ENCODE data around the gene FHOD1. TPM values are rescaled to one million over a fixed set of nuclear protein-coding genes. Genes with fewer than 3 reads are reported as not detected.
A peak's percentile ranks its signal among the peaks of the same experiment; 100 is the strongest.

FHOD1 gene
- total RNA-seq, 2 experiments from 2014 or later = 16.5 to 55.0 TPM

- intact Hi-C loops (cut with micrococcal nuclease; ENCODE audit: unreplicated experiment) = no loop called here
- POLR2A ChIA-PET = interaction anchor here (0.6 kb wide), 2 partner anchors 234 to 317 kb away, joined by 4 to 11 read pairs; no protein-coding TSS in a partner anchor
- TSS peak; percentile 74 for BruUV-seq (replicated peaks)
- Histone ChIP-seq H4K20me1 (ENCODE audit: insufficient read depth, low read length) (peaks cover 6% of the 10 kb centered on the region; the same call in 1 of the 2 replicates), H3K9me3 (ENCODE audit: low read length) (no peaks in the 10 kb centered on the region), H2AFZ (ENCODE audit: low read length) (no peak overlapping the region), H3K9me2 (ENCODE audit: insufficient read depth, low read length) (no peaks in the 10 kb centered on the region), H3K79me2 (ENCODE audit: insufficient read depth, low read depth, low read length) (peaks cover 9% of the 10 kb centered on the region), H3K4me2 (ENCODE audit: low read length) (no peak overlapping the region), H3K4me3 (ENCODE audit: low read depth, low read length, poor library complexity, severe bottlenecking) (no peak overlapping the region), H3K27ac (ENCODE audit: low read depth, low read length, poor library complexity, severe bottlenecking) (no peak overlapping the region), H3K36me3 (ENCODE audit: insufficient read depth, low read length) (peaks cover 96% of the 10 kb centered on the region), H3K4me1 (ENCODE audit: insufficient read depth, low read length, poor library complexity, severe bottlenecking) (peaks cover 9% of the 10 kb centered on the region)
- TF ChIP-seq, protein P1, sequence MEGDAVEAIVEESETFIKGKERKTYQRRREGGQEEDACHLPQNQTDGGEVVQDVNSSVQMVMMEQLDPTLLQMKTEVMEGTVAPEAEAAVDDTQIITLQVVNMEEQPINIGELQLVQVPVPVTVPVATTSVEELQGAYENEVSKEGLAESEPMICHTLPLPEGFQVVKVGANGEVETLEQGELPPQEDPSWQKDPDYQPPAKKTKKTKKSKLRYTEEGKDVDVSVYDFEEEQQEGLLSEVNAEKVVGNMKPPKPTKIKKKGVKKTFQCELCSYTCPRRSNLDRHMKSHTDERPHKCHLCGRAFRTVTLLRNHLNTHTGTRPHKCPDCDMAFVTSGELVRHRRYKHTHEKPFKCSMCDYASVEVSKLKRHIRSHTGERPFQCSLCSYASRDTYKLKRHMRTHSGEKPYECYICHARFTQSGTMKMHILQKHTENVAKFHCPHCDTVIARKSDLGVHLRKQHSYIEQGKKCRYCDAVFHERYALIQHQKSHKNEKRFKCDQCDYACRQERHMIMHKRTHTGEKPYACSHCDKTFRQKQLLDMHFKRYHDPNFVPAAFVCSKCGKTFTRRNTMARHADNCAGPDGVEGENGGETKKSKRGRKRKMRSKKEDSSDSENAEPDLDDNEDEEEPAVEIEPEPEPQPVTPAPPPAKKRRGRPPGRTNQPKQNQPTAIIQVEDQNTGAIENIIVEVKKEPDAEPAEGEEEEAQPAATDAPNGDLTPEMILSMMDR (conservative IDR thresholded peaks at IDR 0.05; ENCODE audit: low read length) = peak; percentile 82
- TF ChIP-seq EZH2phosphoT487 (IDR thresholded peaks at IDR 0.05; ENCODE audit: borderline replicate concordance, low read depth, low read length) = no peak
- peak; percentile 35 for DNase-seq (ENCODE audit: low spot score)
- CTCF ChIA-PET (ENCODE audit: unreplicated experiment) = no interaction called here
Observed at GRCh38 chr16:67198238-67198734, 49.0 kb downstream of the FHOD1 start.

- H3K27ac ChIP-seq (ENCODE audit: low read depth, low read length, poor library complexity, severe bottlenecking) = no peak overlapping the region
Observed at GRCh38 chr16:67197704-67198103, 49.6 kb downstream of the FHOD1 start.

More at GRCh38 chr16:67197704-67198103, 49.6 kb downstream of the FHOD1 start:
- BruUV-seq (replicated peaks) = no TSS peak
- Histone ChIP-seq H3K9me3 (ENCODE audit: low read length) (no peaks in the 10 kb centered on the region), H2AFZ (ENCODE audit: low read length) (no peak overlapping the region), H3K36me3 (ENCODE audit: insufficient read depth, low read length) (peaks cover 95% of the 10 kb centered on the region), H3K4me2 (ENCODE audit: low read length) (no peak overlapping the region), H3K4me1 (ENCODE audit: insufficient read depth, low read length, poor library complexity, severe bottlenecking) (peaks cover 13% of the 10 kb centered on the region), H3K79me2 (ENCODE audit: insufficient read depth, low read depth, low read length) (peaks cover 15% of the 10 kb centered on the region), H3K9me2 (ENCODE audit: insufficient read depth, low read length) (no peaks in the 10 kb centered on the region), H3K4me3 (ENCODE audit: low read depth, low read length, poor library complexity, severe bottlenecking) (no peak overlapping the region), H4K20me1 (ENCODE audit: insufficient read depth, low read length) (peaks cover 9% of the 10 kb centered on the region; the same call in 1 of the 2 replicates)
- ChIA-PET POLR2A (interaction anchor here (0.6 kb wide), 2 partner anchors 234 to 317 kb away, joined by 4 to 11 read pairs; no protein-coding TSS in a partner anchor), CTCF (ENCODE audit: unreplicated experiment) (interaction anchor here (0.6 kb wide), 1 partner anchor 50 kb away, joined by 3 read pairs; the partner anchor contains the start of gene FHOD1)
- TF ChIP-seq, protein P1 (conservative IDR thresholded peaks at IDR 0.05; ENCODE audit: low read length) = no peak
- TF ChIP-seq EZH2phosphoT487 (IDR thresholded peaks at IDR 0.05; ENCODE audit: borderline replicate concordance, low read depth, low read length) = no peak
- no peak for DNase-seq (ENCODE audit: low spot score)
- intact Hi-C loops (cut with micrococcal nuclease; ENCODE audit: unreplicated experiment) = no loop called here

Data from OCI-LY7 (cell line).